ENCODE results near the gene SMARCD1. TPM values are rescaled to one million over a fixed set of nuclear protein-coding genes. Genes with fewer than 3 reads are reported as not detected.
A peak's percentile ranks its signal among the peaks of the same experiment; 100 is the strongest.

SMARCD1 gene
- total RNA-seq, 1 donor from 2014 or later = 160 TPM

- H3K36me3 Mint-ChIP-seq (ENCODE audit: insufficient read depth) = peaks cover 23% of the 10 kb centered on the region
- no peak for DNase-seq (ENCODE audit: low spot score, unreplicated experiment)
- no peak overlapping the region for H3K27ac Mint-ChIP-seq
- H3K9me3 Mint-ChIP-seq (ENCODE audit: low read depth) = no peaks in the 10 kb centered on the region
- H3K27me3 Mint-ChIP-seq = peaks cover 4% of the 10 kb centered on the region
- H3K4me3 Mint-ChIP-seq (ENCODE audit: low read depth) = peak overlapping the region; percentile 94
- H3K4me1 Mint-ChIP-seq (ENCODE audit: low read depth) = peaks cover 15% of the 10 kb centered on the region
- no peak for TF ChIP-seq CTCF (IDR thresholded peaks at IDR 0.05; ENCODE audit: unreplicated experiment)
These were observed 2.0 kb downstream of the SMARCD1 start for GRCh38 chr12:50087151-50087550.

- Mint-ChIP-seq H3K36me3 (ENCODE audit: insufficient read depth) (peaks cover 24% of the 10 kb centered on the region), H3K4me1 (ENCODE audit: low read depth) (peaks cover 12% of the 10 kb centered on the region), H3K27ac (no peak overlapping the region), H3K27me3 (no peaks in the 10 kb centered on the region), H3K9me3 (ENCODE audit: low read depth) (no peaks in the 10 kb centered on the region), H3K4me3 (ENCODE audit: low read depth) (peak overlapping the region; percentile 49)
- no peak for TF ChIP-seq CTCF (IDR thresholded peaks at IDR 0.05; ENCODE audit: unreplicated experiment)
- no peak for DNase-seq (ENCODE audit: low spot score, unreplicated experiment)
These were observed 2.9 kb downstream of the SMARCD1 start for GRCh38 chr12:50087995-50088394.

- peak; percentile 86 for TF ChIP-seq CTCF (IDR thresholded peaks at IDR 0.05; ENCODE audit: unreplicated experiment)
- H3K9me3 Mint-ChIP-seq (ENCODE audit: low read depth) = no peaks in the 10 kb centered on the region
- H3K27ac Mint-ChIP-seq = no peak overlapping the region
- H3K4me1 Mint-ChIP-seq (ENCODE audit: low read depth) = peaks cover 9% of the 10 kb centered on the region
- peaks cover 24% of the 10 kb centered on the region for H3K36me3 Mint-ChIP-seq (ENCODE audit: insufficient read depth)
- H3K27me3 Mint-ChIP-seq = no peaks in the 10 kb centered on the region
- H3K4me3 Mint-ChIP-seq (ENCODE audit: low read depth) = peak overlapping the region; percentile 17
- no peak for DNase-seq (ENCODE audit: low spot score, unreplicated experiment)
These were observed 3.6 kb downstream of the SMARCD1 start for GRCh38 chr12:50088577-50089335.

- H3K27ac Mint-ChIP-seq = no peak overlapping the region
- DNase-seq (ENCODE audit: low spot score, unreplicated experiment) = no peak
- H3K9me3 Mint-ChIP-seq (ENCODE audit: low read depth) = no peaks in the 10 kb centered on the region
- peaks cover 8% of the 10 kb centered on the region for H3K4me1 Mint-ChIP-seq (ENCODE audit: low read depth)
- no peak for TF ChIP-seq CTCF (IDR thresholded peaks at IDR 0.05; ENCODE audit: unreplicated experiment)
- no peaks in the 10 kb centered on the region for H3K27me3 Mint-ChIP-seq
- no peak overlapping the region for H3K4me3 Mint-ChIP-seq (ENCODE audit: low read depth)
- H3K36me3 Mint-ChIP-seq (ENCODE audit: insufficient read depth) = peaks cover 25% of the 10 kb centered on the region
These were observed 4.6 kb downstream of the SMARCD1 start for GRCh38 chr12:50089730-50090129.

- Mint-ChIP-seq H3K36me3 (ENCODE audit: insufficient read depth) (peaks cover 28% of the 10 kb centered on the region), H3K27ac (no peak overlapping the region), H3K27me3 (no peaks in the 10 kb centered on the region), H3K9me3 (ENCODE audit: low read depth) (no peaks in the 10 kb centered on the region), H3K4me1 (ENCODE audit: low read depth) (peaks cover 7% of the 10 kb centered on the region), H3K4me3 (ENCODE audit: low read depth) (no peak overlapping the region)
- no peak for DNase-seq (ENCODE audit: low spot score, unreplicated experiment)
- TF ChIP-seq CTCF (IDR thresholded peaks at IDR 0.05; ENCODE audit: unreplicated experiment) = no peak
These were observed 5.2 kb downstream of the SMARCD1 start for GRCh38 chr12:50090391-50090790.

Measured in progenitor cell of endocrine pancreas (in vitro differentiated cells).